HL-60 (cell line): Measurements from ENCODE around the gene P2RX1.

Experiments
- POLR2AphosphoS5 ChIP-seq: IDR thresholded peaks from 2 replicates; pipeline ENCODE4 v1.6.1; 2012; ENCODE audit warnings: low read depth
- SPI1 ChIP-seq: IDR thresholded peaks from 2 replicates; pipeline ENCODE4 v1.6.1; 2012; ENCODE audit warnings: low read depth, mild to moderate bottlenecking, borderline replicate concordance
- TF ChIP-seq, protein P1 (sequence below): IDR thresholded peaks from one replicate; pipeline ENCODE4 v1.5.1; 2011; ENCODE audit warnings: low read length, control low read depth, inconsistent platforms; ENCODE audit not compliant: insufficient read depth

DNA sequence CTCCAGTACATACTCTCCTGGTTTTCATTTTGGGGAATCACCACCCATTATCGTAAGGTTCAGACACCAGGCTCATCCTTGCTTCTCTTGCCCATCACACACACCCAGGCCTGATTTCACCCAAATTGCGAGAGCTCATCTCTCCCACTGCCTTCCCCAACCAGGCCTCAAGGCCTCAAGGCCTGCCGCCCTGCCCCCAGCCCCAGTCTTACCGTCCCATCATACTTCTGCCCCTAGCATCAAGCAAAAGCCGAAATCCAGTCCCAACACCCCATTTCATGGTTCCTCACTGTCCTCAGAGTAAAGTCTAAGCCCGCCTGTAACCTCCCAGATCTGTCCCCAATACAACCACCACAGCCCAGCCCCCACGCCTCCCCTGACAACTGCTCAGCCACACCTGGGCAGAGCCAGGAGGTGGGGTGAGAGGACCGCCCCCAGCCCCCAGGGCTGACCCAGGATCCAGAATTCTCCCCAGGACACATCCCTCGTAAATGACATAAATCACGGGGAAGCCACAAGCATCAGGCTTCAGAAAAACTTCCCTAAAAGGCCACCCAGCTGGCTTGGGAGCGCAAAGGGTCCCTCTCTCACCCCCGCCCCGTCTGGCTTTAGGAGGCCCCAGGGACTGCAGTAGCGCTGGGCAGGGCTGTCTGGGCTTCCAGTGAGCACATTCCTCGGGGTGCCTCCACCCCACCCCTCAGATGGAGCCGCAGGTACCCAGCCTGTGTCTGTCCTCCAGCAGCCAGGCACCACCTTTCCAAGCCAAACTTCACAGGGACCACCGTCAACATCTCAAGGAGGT lies 9.6 kb upstream of the P2RX1 start:
- TF ChIP-seq, protein P1, sequence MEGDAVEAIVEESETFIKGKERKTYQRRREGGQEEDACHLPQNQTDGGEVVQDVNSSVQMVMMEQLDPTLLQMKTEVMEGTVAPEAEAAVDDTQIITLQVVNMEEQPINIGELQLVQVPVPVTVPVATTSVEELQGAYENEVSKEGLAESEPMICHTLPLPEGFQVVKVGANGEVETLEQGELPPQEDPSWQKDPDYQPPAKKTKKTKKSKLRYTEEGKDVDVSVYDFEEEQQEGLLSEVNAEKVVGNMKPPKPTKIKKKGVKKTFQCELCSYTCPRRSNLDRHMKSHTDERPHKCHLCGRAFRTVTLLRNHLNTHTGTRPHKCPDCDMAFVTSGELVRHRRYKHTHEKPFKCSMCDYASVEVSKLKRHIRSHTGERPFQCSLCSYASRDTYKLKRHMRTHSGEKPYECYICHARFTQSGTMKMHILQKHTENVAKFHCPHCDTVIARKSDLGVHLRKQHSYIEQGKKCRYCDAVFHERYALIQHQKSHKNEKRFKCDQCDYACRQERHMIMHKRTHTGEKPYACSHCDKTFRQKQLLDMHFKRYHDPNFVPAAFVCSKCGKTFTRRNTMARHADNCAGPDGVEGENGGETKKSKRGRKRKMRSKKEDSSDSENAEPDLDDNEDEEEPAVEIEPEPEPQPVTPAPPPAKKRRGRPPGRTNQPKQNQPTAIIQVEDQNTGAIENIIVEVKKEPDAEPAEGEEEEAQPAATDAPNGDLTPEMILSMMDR = no peak
- TF ChIP-seq POLR2AphosphoS5 (no peak), SPI1 (no peak)
